RWPE2 (cell line): ENCODE results near the gene MGST3.

ENCODE experiments used
- ATAC-seq: fragments of 200-7000 bp; cut with Tn5 transposase; 3 replicates; pipeline ENCODE4 v1.9.1; 2021; ENCODE audit warnings: low read depth
- DNase-seq: peaks from one replicate; pipeline ENCODE4 v3.0.0-alpha.2; 2020; ENCODE audit warnings: low spot score
- H3K27ac ChIP-seq: fragments of 450-650 bp; 2 replicates; pipeline ENCODE4 v1.5.1; 2017; ENCODE audit warnings: mild to moderate bottlenecking; ENCODE audit not compliant: poor library complexity, severe bottlenecking
- H3K27me3 ChIP-seq: fragments of 250-450 bp; sonication (Bioruptor Pico); 2 replicates; pipeline ENCODE4 v1.5.1; 2021; ENCODE audit warnings: mild to moderate bottlenecking, moderate library complexity; ENCODE audit not compliant: insufficient read depth, poor library complexity, severe bottlenecking
- H3K36me3 ChIP-seq: fragments of 250-450 bp; sonication (Bioruptor Pico); 2 replicates; pipeline ENCODE4 v1.5.1; 2020; ENCODE audit warnings: low read depth, mild to moderate bottlenecking, moderate library complexity
- H3K4me1 ChIP-seq: fragments of 250-450 bp; sonication (Bioruptor Pico); 2 replicates; pipeline ENCODE4 v1.5.1; 2021; ENCODE audit warnings: mild to moderate bottlenecking, moderate library complexity; ENCODE audit not compliant: insufficient read depth, poor library complexity, severe bottlenecking
- H3K4me3 ChIP-seq: fragments of 250-450 bp; sonication (Bioruptor Pico); 2 replicates; pipeline ENCODE4 v1.5.1; 2021; ENCODE audit warnings: mild to moderate bottlenecking, moderate library complexity; ENCODE audit not compliant: severe bottlenecking
- H3K9me3 ChIP-seq: fragments of 250-450 bp; sonication (Bioruptor Pico); 2 replicates; pipeline ENCODE4 v1.5.1; 2021; ENCODE audit warnings: mild to moderate bottlenecking, moderate library complexity; ENCODE audit not compliant: severe bottlenecking
- CTCF ChIP-seq: fragments of 450-650 bp; IDR thresholded peaks from one replicate; pipeline ENCODE4 v1.5.1; 2017; ENCODE audit warnings: mild to moderate bottlenecking, moderate library complexity; ENCODE audit not compliant: poor library complexity, severe bottlenecking

Gene MGST3

DNA sequence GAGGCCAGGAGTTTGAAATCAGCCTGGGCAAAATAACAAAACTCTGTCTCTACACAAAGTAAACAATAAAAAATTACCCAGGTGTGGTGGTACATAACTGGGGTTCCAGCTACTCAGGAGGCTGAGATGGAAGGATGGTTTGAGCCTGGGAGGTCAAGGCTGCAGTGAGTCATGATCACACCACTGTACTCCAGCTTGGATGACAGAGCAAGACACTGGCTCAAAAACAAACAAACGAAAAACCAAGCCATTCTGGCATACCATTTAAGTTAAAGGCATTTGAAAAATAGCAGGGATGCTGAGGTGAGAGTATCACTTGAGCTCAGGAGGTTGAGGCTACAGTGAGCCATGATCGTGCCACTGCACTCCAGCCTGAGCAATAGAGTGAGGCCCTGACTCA lies 72.6 kb downstream of the MGST3 start:
- ATAC-seq, result no peak
- Histone ChIP-seq H3K4me1 (peaks cover 2% of the 10 kb centered on the region), H3K9me3 (no peaks in the 10 kb centered on the region), H3K27me3 (peaks cover 9% of the 10 kb centered on the region), H3K4me3 (no peak overlapping the region), H3K36me3 (no peaks in the 10 kb centered on the region), H3K27ac (no peak overlapping the region)
- TF ChIP-seq CTCF, result no peak
- no peak for DNase-seq
